ENCODE data around the gene CCNT1.

DNA sequence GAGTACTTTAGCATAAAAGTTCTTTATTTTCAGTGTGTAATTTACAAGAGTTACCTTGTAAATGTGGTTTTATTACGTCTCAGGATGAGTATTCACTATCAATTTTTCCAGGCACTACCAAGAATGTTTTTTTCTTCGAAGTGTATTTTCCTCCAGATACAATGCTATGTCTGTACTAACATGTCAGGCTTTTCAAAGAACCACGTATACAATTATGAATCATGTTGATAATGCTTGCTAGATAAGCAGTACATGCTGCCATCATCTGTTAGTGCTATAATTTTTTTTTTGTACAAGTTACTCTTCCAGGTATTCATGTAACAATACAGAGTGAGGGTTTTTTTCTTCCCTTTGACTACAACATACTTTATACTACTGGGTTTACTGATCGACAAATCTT, 28.9 kb downstream of the CCNT1 start:
- TF ChIP-seq, protein P1, sequence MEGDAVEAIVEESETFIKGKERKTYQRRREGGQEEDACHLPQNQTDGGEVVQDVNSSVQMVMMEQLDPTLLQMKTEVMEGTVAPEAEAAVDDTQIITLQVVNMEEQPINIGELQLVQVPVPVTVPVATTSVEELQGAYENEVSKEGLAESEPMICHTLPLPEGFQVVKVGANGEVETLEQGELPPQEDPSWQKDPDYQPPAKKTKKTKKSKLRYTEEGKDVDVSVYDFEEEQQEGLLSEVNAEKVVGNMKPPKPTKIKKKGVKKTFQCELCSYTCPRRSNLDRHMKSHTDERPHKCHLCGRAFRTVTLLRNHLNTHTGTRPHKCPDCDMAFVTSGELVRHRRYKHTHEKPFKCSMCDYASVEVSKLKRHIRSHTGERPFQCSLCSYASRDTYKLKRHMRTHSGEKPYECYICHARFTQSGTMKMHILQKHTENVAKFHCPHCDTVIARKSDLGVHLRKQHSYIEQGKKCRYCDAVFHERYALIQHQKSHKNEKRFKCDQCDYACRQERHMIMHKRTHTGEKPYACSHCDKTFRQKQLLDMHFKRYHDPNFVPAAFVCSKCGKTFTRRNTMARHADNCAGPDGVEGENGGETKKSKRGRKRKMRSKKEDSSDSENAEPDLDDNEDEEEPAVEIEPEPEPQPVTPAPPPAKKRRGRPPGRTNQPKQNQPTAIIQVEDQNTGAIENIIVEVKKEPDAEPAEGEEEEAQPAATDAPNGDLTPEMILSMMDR (IDR thresholded peaks at IDR 0.05; ENCODE audit: insufficient read depth, low read depth, low read length) = no peak
- no peak for TF ChIP-seq EZH2 (IDR thresholded peaks at IDR 0.05; ENCODE audit: insufficient read depth, low read length)
